Measurements from ENCODE around the gene IL17A. TPM values are rescaled to one million over a fixed set of nuclear protein-coding genes. Genes with fewer than 3 reads are reported as not detected.
A peak's percentile ranks its signal among the peaks of the same experiment; 100 is the strongest.
"Not testable (repeated sequence)": the region's sequence is repeated elsewhere in the genome, so short reads cannot be mapped to it uniquely, and the experiment has no call there.

Gene IL17A
- total RNA-seq, 2 donors from 2014 or later, result 45.4 to 141 TPM

- peaks cover 8% of the 10 kb centered on the region for H3K27me3 Mint-ChIP-seq
- peak overlapping the region; percentile 95 for H3K27ac Mint-ChIP-seq
- H3K4me3 Mint-ChIP-seq, result peak overlapping the region; percentile 83
Observed at GRCh38 chr6:52155791-52156576, 30.2 kb upstream of the IL17A start.

GRCh38 chr6:52157301-52157941 lies 28.8 kb upstream of the IL17A start:
- Mint-ChIP-seq H3K27me3 (peaks cover 4% of the 10 kb centered on the region), H3K9me3 (peaks cover 3% of the 10 kb centered on the region), H3K36me3 (ENCODE audit: low read depth) (peaks cover 24% of the 10 kb centered on the region), H3K27ac (peak overlapping the region; percentile 95), H3K4me3 (peak overlapping the region; percentile 83), H3K4me1 (peaks cover 59% of the 10 kb centered on the region)
- peak; percentile 80 for ATAC-seq (replicated peaks)

More at GRCh38 chr6:52155791-52156576, 30.2 kb upstream of the IL17A start:
- Mint-ChIP-seq H3K4me1 (peaks cover 49% of the 10 kb centered on the region), H3K9me3 (peaks cover 3% of the 10 kb centered on the region), H3K36me3 (ENCODE audit: low read depth) (peaks cover 17% of the 10 kb centered on the region)
- peak; percentile 11 for ATAC-seq (replicated peaks)

DNA sequence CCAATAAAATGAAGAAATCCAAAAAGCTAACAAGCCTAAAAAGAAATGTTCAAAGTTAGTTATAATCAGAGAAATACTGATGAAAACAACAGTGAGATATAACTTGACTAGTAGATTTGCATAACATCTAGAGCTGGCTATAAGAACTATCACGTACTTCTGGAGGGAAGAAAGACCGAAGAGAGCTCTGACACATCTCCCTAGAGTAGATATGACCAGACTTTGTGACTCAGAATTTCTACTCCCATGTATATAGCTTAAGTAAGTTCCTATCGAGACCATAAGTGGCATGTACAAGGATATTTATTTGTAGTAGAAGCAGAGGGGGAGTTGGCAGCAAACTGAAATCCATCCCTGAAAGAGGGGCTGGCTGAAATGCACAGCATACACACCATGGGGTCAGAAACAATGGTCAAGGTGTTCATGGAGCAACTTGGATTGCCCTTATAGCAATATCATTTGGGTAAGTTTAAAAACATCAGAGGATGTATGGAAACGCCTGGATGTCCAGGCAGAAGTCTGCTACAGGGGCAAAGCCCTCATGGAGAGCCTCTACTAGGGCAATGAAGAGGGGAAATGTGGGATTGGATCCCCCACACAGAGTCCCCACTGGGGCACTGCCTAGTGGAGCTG lies 25.6 kb upstream of the IL17A start:
- Mint-ChIP-seq H3K4me3 (peak overlapping the region; percentile 70), H3K9me3 (peaks cover 3% of the 10 kb centered on the region), H3K27ac (peak overlapping the region; percentile 95), H3K27me3 (peaks cover 4% of the 10 kb centered on the region), H3K4me1 (peaks cover 65% of the 10 kb centered on the region), H3K36me3 (ENCODE audit: low read depth) (peaks cover 24% of the 10 kb centered on the region)
- ATAC-seq (replicated peaks), result peak; percentile 67

GRCh38 chr6:52161689-52162438 lies 24.3 kb upstream of the IL17A start:
- ATAC-seq (replicated peaks), result peak; percentile 59
- peak overlapping the region; percentile 95 for H3K27ac Mint-ChIP-seq
- peaks cover 24% of the 10 kb centered on the region for H3K36me3 Mint-ChIP-seq (ENCODE audit: low read depth)
- peak overlapping the region; percentile 70 for H3K4me3 Mint-ChIP-seq
- peaks cover 4% of the 10 kb centered on the region for H3K27me3 Mint-ChIP-seq
- H3K9me3 Mint-ChIP-seq, result no peaks in the 10 kb centered on the region
- H3K4me1 Mint-ChIP-seq, result peaks cover 52% of the 10 kb centered on the region

- H3K4me3 Mint-ChIP-seq, result peak overlapping the region; percentile 70
- peak overlapping the region; percentile 95 for H3K27ac Mint-ChIP-seq
- no peaks in the 10 kb centered on the region for H3K9me3 Mint-ChIP-seq
- H3K36me3 Mint-ChIP-seq (ENCODE audit: low read depth), result peaks cover 14% of the 10 kb centered on the region
- peaks cover 7% of the 10 kb centered on the region for H3K27me3 Mint-ChIP-seq
- peak; percentile 16 for ATAC-seq (replicated peaks)
- peaks cover 39% of the 10 kb centered on the region for H3K4me1 Mint-ChIP-seq
Observed at GRCh38 chr6:52162940-52163908, 23.0 kb upstream of the IL17A start.

DNA sequence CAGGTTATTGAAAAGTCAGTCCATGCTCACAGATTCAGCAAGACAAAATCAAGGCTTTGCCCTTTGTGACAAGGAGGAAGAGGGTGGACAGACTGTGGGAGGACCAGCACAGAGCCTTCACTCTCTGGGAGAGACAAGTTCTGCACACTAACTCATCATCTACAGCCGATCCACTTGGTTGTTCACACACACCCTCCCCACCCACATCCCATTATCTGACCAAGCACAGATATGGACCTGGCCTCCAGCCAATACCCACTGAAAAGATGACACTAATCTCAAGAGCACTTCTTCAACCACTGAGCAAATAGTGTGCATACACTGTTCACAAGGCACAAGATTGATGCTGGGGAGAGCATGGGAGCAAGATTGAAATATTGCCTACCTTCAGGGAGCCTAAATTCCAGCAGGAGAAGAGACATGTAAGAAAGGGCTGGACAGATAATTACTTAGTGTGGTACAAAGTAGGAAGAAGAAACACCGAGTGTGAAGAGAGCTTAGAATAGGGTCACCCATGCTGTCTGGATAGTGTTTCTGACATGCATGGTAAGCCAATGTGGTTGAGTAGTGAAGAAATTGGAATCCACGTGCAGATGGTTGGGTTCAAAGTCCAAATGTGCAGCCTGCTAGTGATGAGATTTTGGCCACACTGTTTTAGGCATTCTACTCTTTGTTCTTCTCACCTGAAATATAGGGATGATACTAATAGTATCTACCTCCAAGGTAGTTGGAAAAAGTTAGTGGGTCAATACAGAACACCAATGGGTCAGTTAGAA lies 21.7 kb upstream of the IL17A start:
- Mint-ChIP-seq H3K4me3 (no peak overlapping the region), H3K27me3 (peaks cover 11% of the 10 kb centered on the region), H3K4me1 (peaks cover 32% of the 10 kb centered on the region), H3K9me3 (peaks cover 3% of the 10 kb centered on the region), H3K36me3 (ENCODE audit: low read depth) (peaks cover 14% of the 10 kb centered on the region), H3K27ac (no peak overlapping the region)
- ATAC-seq (replicated peaks), result no peak

DNA sequence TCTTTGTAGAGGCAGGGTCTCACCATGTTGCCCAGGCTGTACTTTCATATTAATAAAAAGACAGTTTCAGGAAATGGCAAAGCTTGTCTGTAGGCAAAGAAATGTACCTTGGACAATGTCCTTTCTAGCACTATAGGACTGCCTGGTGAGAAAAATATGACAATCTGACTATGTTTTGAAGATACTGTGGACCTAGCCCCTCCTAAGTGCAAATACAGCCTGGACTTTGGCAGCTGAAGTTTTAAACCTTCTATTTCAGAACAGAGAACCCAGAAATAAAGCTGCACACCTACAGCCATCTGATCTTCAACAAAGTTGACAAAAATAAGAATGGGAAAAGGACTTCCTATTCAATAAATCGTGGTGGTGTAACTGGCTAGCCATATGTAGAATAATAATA lies 18.9 kb upstream of the IL17A start:
- peaks cover 20% of the 10 kb centered on the region for H3K27me3 Mint-ChIP-seq
- H3K36me3 Mint-ChIP-seq (ENCODE audit: low read depth), result no peaks in the 10 kb centered on the region

DNA sequence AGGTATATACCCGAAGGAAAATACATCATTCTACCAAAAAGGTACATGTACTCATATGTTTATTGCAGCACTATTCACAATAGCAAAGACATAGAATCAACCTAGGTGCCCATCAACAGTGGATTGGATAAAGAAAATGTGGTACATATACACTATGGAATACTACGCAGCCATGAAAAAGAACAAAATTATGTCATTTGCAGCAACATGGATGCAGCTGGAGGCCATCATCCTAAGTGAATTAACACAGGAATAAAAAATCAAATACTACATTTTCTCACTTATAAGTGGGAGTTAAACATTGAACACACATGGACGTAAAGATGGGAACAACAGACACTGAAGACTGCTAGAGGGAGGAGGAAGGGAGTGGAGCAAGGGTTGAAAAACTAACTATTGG lies 17.8 kb upstream of the IL17A start:
- H3K27ac Mint-ChIP-seq; H3K4me3 Mint-ChIP-seq; ATAC-seq (replicated peaks); H3K9me3 Mint-ChIP-seq; H3K4me1 Mint-ChIP-seq; H3K36me3 Mint-ChIP-seq (ENCODE audit: low read depth): not testable (repeated sequence)
- H3K27me3 Mint-ChIP-seq, result peaks cover 22% of the 10 kb centered on the region

More for the DNA sequence above, 18.9 kb upstream of the IL17A start:
- Mint-ChIP-seq H3K4me3 (no peak overlapping the region), H3K27ac (no peak overlapping the region), H3K9me3 (peaks cover 3% of the 10 kb centered on the region), H3K4me1 (peaks cover 15% of the 10 kb centered on the region)
- ATAC-seq (replicated peaks), result no peak

DNA sequence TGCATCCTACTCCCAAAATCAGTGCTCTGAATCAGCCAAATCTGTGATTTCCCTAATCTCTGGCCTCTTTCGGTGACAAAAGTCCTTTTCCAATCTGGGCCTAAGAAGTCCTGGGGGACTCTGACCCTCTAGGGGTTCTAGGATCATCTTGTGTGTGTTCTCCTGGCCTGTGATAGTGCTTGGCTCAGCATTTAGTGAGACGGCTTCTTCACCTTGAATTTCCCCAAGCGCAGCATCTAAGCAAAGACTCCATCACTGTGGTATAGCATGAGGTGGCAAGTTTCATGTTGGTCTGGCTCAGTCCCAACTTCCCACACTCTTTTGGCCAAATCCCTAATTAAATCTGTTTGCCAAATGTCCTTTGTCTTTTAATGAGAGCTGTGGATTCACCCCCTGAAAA lies 12.1 kb upstream of the IL17A start:
- Mint-ChIP-seq H3K4me3 (no peak overlapping the region), H3K27ac (no peak overlapping the region), H3K36me3 (ENCODE audit: low read depth) (no peaks in the 10 kb centered on the region), H3K27me3 (peaks cover 19% of the 10 kb centered on the region), H3K9me3 (peaks cover 3% of the 10 kb centered on the region), H3K4me1 (peaks cover 5% of the 10 kb centered on the region)
- peak; percentile 27 for ATAC-seq (replicated peaks)

GRCh38 chr6:52176550-52176949 lies 9.6 kb upstream of the IL17A start:
- no peaks in the 10 kb centered on the region for H3K9me3 Mint-ChIP-seq
- ATAC-seq (replicated peaks), result peak; percentile 62
- peaks cover 15% of the 10 kb centered on the region for H3K4me1 Mint-ChIP-seq
- H3K27me3 Mint-ChIP-seq, result peaks cover 7% of the 10 kb centered on the region
- H3K27ac Mint-ChIP-seq, result no peak overlapping the region
- H3K4me3 Mint-ChIP-seq, result no peak overlapping the region
- no peaks in the 10 kb centered on the region for H3K36me3 Mint-ChIP-seq (ENCODE audit: low read depth)

DNA sequence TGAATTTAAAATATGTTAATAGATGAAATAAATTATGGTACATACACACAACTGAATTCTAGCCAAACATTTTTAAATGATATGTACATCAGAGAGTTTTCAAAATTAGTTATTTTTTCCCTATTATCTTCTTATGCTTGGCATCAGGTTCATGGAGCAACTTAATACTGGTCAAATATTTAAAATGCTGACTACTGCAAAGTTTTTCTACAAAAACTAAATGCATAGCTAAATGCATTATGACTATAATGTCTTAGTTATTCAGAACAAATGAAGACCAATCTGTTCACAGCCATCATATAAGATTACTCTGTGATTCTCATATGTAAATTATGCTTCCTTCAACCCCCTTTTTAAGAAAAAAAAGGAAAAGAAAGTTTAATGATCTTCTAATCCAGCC lies 8.2 kb upstream of the IL17A start:
- no peaks in the 10 kb centered on the region for H3K9me3 Mint-ChIP-seq
- H3K27me3 Mint-ChIP-seq, result peaks cover 7% of the 10 kb centered on the region
- H3K27ac Mint-ChIP-seq, result no peak overlapping the region
- H3K36me3 Mint-ChIP-seq (ENCODE audit: low read depth), result no peaks in the 10 kb centered on the region
- H3K4me3 Mint-ChIP-seq, result no peak overlapping the region
- ATAC-seq (replicated peaks), result no peak
- peaks cover 20% of the 10 kb centered on the region for H3K4me1 Mint-ChIP-seq

- peaks cover 21% of the 10 kb centered on the region for H3K4me1 Mint-ChIP-seq
- ATAC-seq (replicated peaks), result peak; percentile 68
Observed at GRCh38 chr6:52180787-52181558, 5.2 kb upstream of the IL17A start.

More at GRCh38 chr6:52180787-52181558, 5.2 kb upstream of the IL17A start:
- no peaks in the 10 kb centered on the region for H3K36me3 Mint-ChIP-seq (ENCODE audit: low read depth)
- H3K4me3 Mint-ChIP-seq, result peak overlapping the region; percentile 40
- no peaks in the 10 kb centered on the region for H3K9me3 Mint-ChIP-seq
- peak overlapping the region; percentile 46 for H3K27ac Mint-ChIP-seq
- H3K27me3 Mint-ChIP-seq, result peaks cover 13% of the 10 kb centered on the region
